Sigmoid colon (tissue), 4 donors: ENCODE data around the gene KCNAB2.

Experiments used
- EP300 ChIP-seq, 4 donors: sonication (generic); formaldehyde crosslinking; IDR thresholded peaks; one replicate each; pipeline ENCODE4 v1.6.1; 2017; ENCODE audit warnings: antibody characterized with exemption in 4 of 4
- POLR2A ChIP-seq, 2 donors: fragments of 450-650 bp; IDR thresholded peaks; one replicate each; pipeline ENCODE4 v1.6.1; 2016; ENCODE audit warnings: antibody characterized with exemption in 2 of 2, mild to moderate bottlenecking in 2 of 2, moderate library complexity in 2 of 2
- POLR2AphosphoS5 ChIP-seq, 4 donors: sonication (generic); formaldehyde crosslinking; IDR thresholded peaks; one replicate each; pipeline ENCODE4 v1.6.1; 2017; ENCODE audit warnings: antibody characterized with exemption in 4 of 4
- TF ChIP-seq, protein P1 (sequence below), 4 experiments: fragments of 450-650 bp in 3 of 4; fragments of 200-600 bp in 1 of 4; IDR thresholded peaks; one replicate each; pipeline ENCODE4 v1.5.1; 2016 to 2019; ENCODE audit warnings: antibody characterized with exemption in 4 of 4, mild to moderate bottlenecking in 3 of 4, moderate library complexity in 2 of 4

DNA sequence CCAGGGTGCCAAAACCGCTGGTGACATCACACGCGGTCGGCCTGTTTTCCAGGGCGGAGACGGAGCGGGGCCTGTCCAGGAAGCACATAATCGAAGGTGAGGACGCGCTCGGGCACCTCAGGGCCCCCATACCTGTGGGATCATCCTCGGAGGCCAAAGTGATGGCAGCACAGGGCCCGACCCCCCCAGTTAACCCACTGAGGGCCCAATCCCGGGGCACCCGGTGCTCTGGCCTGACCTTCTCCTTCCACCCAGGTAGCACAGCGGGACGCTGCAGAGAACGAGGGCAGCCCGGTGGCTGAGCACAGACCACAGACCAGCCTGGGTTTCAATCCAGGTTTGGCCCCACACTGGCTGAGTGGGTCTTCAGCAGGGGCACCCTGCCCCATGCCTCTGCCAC lies 43.3 kb downstream of the KCNAB2 start:
- TF ChIP-seq POLR2AphosphoS5 (IDR thresholded peaks at IDR 0.05) (no peak), EP300 (IDR thresholded peaks at IDR 0.05) (no peak), POLR2A (IDR thresholded peaks at IDR 0.05) (no peak)
- TF ChIP-seq, protein P1, sequence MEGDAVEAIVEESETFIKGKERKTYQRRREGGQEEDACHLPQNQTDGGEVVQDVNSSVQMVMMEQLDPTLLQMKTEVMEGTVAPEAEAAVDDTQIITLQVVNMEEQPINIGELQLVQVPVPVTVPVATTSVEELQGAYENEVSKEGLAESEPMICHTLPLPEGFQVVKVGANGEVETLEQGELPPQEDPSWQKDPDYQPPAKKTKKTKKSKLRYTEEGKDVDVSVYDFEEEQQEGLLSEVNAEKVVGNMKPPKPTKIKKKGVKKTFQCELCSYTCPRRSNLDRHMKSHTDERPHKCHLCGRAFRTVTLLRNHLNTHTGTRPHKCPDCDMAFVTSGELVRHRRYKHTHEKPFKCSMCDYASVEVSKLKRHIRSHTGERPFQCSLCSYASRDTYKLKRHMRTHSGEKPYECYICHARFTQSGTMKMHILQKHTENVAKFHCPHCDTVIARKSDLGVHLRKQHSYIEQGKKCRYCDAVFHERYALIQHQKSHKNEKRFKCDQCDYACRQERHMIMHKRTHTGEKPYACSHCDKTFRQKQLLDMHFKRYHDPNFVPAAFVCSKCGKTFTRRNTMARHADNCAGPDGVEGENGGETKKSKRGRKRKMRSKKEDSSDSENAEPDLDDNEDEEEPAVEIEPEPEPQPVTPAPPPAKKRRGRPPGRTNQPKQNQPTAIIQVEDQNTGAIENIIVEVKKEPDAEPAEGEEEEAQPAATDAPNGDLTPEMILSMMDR (IDR thresholded peaks at IDR 0.05) = no peak
